Nucleus accumbens (tissue), 56 donors: ENCODE measurements around the gene RFXAP.

Source experiments
- DNase-seq, 56 donors: peaks; one replicate each; lab custom pipeline; 2025; lab: John Stamatoyannopoulos, UW

Gene RFXAP

GRCh38 chr13:36815062-36815461, 4.0 kb upstream of the RFXAP start:
- no peak for DNase-seq

GRCh38 chr13:36817996-36818803, 822 bp upstream of the RFXAP start:
- no peak for DNase-seq

DNA sequence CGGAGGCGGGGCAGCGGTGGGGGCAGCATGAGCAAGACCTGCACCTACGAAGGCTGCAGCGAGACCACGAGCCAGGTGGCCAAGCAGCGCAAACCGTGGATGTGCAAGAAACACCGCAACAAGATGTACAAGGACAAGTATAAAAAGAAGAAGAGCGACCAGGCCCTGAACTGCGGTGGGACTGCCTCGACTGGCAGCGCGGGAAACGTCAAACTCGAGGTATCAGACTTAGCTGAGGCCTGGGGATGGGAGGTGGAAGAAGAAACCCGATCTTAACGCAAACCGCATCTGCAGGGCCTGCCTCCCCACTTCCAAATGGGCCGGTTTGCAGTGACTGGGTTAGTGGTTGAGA, 693 bp downstream of the RFXAP start:
- peak in 18 of 56 donors; percentile 17 to 55 (median 32) for DNase-seq

GRCh38 chr13:36820222-36820621, 1.2 kb downstream of the RFXAP start:
- no peak for DNase-seq

- no peak for DNase-seq
Observed at GRCh38 chr13:36822785-36823184, 3.8 kb downstream of the RFXAP start.

DNA sequence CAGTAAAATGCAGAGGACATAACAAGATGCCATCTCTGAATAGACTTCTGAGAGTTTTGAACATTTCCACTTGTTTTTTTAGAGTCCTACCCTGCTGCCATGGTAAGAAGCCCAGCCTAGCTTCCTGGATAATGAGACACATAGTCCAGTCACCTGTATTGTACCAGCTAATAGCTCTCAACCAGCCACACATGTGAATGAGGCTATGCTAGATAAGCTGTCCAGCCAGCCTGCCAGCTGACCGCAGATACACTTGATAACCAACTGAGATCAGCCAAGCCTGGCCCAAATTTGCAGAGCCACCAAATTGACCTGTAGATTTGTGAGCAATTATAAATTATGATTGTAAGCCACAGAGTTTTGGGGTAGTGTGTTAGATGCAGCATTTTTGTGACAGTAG, 10.7 kb downstream of the RFXAP start:
- DNase-seq, result no peak

- DNase-seq, result no peak
Observed at GRCh38 chr13:36831291-36831690, 12.3 kb downstream of the RFXAP start.

DNA sequence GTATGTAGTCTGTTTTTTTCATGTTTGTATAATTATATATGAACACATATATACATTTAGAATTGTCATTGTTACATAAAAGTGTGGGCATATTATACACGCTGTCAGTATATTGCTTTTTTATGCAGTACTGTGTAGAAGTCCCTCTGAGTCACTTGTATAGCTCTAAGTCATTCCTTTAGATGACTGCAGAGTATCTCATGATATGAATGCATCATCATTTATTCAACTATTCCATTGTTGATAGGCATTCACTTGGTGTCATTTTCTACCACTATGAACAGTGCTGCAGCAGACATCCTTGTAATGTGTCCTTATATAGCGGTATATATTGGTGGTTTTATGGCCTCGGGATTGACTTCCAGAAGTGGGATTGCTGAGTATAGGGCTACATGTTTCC, 15.3 kb downstream of the RFXAP start:
- DNase-seq, result no peak

DNA sequence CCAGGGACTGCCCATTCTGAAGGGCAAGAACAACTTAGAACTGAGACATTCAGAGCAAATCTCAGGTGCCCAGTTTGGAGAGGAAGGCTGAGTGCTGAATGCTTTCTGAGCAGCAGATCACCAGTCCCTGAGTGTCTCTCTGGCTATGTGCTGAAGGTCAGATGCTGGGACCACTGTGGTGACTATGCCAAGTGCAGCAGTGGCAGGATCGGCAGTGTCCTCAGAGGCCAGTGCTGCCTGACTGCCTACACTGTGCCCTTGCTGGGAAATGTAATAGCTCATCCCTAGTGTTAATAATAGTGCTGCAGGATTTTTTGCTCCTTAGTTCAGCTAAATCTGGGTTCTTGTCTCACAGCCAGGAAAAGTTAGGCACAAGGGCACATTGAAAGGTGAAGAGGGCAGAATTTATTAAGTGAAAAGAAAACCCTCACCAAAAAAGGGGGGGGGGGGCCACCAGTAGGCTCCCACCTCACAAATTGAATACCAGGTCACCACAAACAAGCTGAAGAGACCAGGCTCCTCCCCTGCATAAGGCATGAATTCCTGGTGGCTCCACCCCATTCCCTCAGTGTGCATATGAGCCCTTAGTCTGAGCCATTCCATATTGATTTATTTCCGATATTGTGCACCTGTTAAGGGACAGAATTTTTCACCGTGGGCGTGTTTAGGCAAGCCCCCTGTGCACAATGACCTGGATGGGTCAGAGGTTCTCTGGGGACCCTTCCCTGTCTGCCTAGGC, 18.5 kb downstream of the RFXAP start:
- DNase-seq, result no peak

DNA sequence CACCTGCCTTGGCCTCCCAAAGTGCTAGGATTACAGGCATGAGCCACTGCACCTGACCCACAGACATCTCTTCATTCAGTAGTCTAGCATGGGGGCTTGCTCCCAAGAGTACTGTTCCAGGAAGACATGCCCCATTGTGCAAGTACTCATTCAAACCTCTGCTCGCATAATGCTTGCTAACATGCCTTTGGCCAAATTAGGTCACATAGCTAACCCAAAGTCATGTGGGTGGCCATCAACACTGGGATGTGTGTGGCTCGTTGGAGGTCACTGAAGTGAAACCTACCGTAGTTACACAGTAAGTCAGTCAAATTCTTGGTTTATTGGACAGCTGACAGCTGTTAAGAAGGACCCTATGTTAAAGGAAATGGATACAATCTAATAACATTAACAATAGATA, 20.3 kb downstream of the RFXAP start:
- no peak for DNase-seq

- no peak for DNase-seq
Observed at GRCh38 chr13:36839981-36840380, 21.0 kb downstream of the RFXAP start.

- DNase-seq, result no peak
Observed at GRCh38 chr13:36840718-36841250, 21.8 kb downstream of the RFXAP start.

GRCh38 chr13:36841391-36841790, 22.4 kb downstream of the RFXAP start:
- no peak for DNase-seq

DNA sequence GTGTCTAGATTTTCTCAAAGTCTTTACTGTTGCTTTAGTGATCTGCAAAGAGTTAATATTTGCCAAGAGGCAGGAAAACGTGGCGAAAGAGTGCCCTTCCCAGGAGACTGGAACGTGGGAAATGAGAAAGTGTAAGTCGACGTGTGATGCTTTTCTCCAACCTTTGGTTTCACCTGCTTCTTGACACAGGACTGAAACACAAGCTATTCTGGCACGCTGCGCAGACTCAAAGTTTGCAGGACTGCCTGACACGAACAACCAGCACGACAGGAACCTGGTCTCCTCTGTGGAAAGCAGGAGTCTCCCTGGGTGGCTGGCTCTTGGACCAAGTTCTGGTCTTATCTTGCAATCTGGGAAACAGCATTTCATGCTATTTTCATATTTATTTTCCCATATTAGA, 28.6 kb downstream of the RFXAP start:
- DNase-seq, result no peak

DNA sequence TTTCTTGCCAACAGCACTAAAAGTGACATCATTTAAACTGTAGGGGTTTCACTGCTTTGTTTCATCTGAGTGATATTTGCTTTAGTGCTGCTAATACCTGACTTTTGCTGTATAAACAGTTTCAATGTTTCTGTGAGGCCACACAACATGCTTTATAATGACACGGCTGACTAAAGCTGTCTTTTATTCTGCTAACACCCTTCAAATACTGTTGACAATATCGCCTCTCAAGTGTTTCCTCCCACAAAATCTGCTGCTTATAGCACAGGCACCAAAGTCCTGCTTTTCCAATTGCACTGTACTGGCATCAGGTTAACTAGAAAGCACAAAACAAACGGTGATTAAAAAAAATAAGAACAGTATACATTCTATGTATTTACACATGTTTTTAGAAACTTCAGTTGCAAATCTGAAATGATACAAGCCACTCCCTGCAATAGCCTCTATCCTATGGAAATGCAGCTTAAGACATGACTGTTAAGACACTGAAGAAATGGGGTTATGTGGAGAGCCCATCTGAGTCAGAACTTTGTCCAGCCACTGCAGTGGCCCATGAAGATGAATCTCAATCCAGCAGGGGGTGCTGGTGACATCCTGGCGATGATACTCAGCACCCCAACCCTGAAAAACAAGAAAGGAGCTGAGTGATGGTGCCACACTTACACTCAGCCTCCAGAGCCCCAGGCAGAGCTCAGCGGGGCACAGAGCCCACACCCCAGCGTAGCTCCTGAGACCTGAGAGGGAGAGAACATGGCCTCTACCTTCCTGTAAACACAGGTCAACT, 29.4 kb downstream of the RFXAP start:
- DNase-seq, result peak in 1 of 56 donors; percentile 10

DNA sequence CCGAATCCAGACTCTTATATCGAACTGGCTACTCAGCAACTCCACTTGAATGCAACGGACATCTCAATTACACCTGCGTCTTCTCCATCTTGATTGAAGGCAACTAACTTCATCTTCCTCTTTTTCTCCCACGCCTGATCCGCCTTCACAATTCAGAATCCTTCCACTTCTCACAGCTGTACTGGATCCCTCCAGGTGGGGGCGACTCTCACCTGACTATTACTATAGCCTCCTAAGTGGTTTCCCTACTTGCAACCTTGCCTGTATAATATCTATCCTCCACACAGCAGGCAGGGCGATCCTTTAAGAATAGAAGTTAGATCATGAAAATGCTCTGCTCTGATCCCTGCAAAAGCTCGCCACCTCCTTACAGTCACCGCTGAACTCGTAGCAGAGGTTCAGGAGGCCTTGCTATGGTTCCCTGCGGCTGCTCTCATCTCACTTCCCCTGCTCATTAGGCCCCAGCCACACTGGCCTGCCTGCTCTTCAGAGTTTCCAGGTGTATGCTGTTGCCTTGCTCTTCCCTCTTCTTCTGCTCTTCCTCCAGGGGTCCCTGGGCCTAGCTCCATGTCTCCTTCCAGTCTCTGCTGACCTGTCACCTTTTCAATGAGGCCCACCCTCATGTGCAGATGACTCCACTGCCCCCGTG, 31.9 kb downstream of the RFXAP start:
- peak in 1 of 56 donors; percentile 4 for DNase-seq

DNA sequence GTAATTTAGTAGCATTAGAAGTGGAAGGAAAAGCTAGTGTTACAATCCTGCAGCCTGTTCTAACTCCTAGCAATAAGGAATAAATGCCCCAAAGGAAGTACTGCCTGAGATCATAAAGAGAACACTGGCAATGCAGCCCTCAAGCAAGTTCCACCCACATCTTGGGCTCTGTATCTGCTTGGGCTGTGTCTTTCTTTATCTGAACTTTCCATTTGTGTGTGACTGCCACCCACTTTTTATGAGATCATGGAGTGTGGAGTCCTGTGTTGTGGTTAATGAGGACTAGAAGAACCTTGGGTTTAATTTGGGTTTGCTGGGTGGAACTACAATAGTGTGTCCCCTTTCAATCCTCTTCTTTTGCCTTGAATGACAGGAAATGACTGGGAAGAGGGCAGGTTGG, 38.2 kb downstream of the RFXAP start:
- no peak for DNase-seq

DNA sequence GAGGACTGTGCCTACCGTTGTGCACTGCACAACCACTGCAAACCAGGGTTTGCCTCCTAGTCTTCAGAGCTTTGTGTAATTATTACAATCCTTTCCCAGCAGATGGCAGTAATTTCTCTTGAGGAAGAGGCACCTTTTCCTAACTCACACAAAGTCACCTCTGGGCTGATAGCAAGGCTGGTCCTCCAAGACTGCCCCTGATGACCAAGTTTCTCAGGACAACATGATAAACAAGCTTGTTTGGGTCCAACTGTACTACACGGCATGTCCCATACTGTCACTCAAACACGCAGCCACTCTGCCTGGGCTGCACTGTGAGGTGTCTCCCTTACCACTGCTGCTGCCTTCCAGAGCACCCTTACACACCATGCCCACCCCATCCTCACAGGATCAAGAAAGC, 39.3 kb downstream of the RFXAP start:
- DNase-seq, result peak in 1 of 56 donors; percentile 5

DNA sequence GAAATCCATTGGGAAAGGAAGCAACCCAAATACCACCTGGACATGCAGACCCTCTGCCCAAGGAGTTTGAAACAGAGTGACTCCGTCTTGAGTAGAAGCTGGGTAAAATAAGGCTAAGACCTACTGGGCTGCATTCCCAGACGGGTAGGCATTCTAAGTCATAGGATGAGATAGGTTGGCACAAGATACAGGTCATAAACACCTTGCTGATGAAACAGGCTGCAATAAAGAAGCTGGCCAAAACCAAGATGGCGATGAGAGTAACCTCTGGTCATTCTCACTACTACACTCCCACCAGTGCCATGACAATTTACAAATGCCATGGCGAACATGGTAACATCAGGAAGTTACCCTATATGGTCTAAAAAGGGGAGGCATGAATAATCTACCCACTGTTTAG, 40.2 kb downstream of the RFXAP start:
- no peak for DNase-seq

DNA sequence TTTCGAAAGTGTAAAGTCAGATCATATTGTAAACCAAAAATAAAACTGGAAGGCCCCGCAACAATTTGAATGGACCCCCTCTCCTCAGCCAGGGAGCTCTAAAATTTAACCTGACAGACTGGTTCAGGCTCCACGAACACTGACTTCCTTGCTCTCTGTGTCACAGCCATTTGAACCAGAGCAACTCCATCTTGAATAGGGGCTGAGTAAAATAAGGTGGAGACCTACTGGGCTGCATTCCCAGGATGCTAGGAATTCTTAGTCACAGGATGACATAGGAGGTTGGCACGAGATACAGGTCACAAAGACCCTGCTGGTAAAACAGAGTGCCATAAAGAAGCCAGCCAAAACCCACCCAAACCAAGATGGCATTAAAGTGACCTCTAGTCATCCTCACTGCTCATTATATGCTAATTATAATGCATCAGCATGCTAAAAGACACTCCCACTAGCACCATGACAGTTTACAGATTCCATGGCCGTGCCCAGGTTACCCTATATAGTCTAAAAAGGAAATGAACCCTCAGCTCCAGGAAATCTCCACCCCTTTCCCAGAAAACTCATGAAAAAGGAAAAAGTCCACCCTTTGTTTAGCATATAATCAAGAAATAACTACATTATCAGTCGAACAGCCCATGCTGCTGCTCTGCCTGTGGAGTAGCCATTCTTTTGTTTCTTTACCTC, 43.1 kb downstream of the RFXAP start:
- no peak for DNase-seq
